ENCODE measurements around the gene PIK3CD.
"Not testable (repeated sequence)": the region's sequence is repeated elsewhere in the genome, so short reads cannot be mapped to it uniquely, and the experiment has no call there.

The PIK3CD gene

GRCh38 chr1:9621032-9621431 lies 30.5 kb upstream of the PIK3CD start:
- DNase-seq (ENCODE audit: low read depth): peak; percentile 23

GRCh38 chr1:9624081-9624480 lies 27.4 kb upstream of the PIK3CD start:
- DNase-seq (ENCODE audit: low read depth): no peak

DNA sequence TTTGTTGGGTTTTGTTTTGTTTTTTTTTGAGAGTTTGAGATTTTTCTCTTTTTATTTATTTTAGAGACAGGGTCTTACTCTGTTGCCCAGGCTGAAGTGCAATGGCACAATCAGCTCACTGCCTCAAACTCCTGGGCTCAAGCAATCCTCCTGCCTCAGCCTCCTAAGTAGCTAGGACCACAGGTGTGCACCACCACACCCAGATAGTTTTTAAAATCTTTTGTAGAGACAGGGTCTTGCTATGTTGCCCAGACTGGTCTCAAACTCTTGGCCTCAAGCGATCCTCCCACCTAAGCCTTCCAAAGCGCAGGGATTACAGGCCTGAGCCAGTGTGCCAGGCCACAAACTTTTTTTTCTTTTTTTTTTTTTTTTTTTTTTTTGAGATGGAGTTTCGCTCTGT lies 26.5 kb upstream of the PIK3CD start:
- DNase-seq (ENCODE audit: low read depth): not testable (repeated sequence)

- no peak for DNase-seq (ENCODE audit: low read depth)
Measured at GRCh38 chr1:9626201-9626608, 25.3 kb upstream of the PIK3CD start.

GRCh38 chr1:9628541-9629444 lies 22.7 kb upstream of the PIK3CD start:
- DNase-seq (ENCODE audit: low read depth): no peak

GRCh38 chr1:9629445-9630201 lies 21.9 kb upstream of the PIK3CD start:
- DNase-seq (ENCODE audit: low read depth): no peak

- no peak for DNase-seq (ENCODE audit: low read depth)
Measured at GRCh38 chr1:9630331-9631111, 21.0 kb upstream of the PIK3CD start.

DNA sequence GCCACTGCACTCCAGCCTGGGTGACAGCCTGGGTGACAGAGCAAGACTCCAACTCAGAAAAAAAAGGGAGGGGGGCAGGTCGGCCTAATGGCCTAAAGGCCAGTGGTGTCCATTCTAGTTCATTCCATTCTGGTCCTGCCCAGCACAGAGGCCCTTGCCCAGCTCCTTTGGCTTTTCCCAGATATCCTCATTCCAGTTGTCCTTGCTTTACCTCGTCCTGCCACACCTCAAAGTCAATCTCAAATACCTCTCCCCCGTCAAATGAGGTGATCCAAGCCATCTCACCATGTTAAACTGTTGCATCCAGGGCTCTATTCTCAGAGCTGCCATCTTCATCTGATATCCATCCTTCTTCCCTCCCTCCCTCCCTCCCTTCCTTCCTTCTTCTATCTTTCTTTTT lies 19.9 kb upstream of the PIK3CD start:
- no peak for DNase-seq (ENCODE audit: low read depth)

DNA sequence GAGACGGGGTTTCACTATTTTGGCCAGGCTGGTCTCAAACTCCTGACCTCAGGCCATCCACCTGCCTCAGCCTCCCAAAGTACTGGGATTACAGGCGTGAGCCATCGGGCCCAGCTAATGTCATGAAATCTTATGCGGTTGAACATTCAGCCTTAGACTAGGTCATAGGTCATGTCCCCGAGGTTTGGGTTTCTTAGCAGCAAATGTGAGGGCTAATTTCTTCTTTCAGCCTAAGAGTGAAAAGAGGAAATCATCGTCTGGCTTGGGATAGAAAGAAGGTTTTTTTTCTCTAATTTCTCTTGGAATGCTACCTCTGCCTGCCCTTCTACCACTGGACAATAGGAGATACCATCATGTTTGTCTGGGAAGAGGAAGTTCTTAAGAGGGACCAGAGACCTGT lies 18.0 kb upstream of the PIK3CD start:
- no peak for DNase-seq (ENCODE audit: low read depth)

- DNase-seq (ENCODE audit: low read depth): no peak
Measured at GRCh38 chr1:9634582-9634981, 16.9 kb upstream of the PIK3CD start.

DNA sequence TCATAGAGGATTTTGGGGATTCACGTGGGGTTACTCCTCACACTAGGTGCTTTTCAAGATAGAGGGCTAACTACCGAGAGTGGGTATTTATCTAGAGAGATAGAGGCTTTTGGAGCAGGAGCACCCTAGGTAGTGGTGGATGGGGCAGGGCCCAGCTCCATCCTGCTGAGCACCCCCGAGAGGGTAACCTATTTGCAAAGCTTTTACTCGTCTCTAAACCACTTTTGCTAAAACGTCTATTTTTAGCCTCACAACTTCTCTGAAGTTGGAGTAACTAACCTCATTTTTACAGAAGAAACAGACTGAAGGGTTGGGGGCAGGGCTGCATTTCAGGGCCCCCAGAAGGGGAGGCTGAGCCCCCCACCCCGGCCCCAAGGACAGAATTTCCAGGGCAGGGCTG lies 12.3 kb upstream of the PIK3CD start:
- no peak for DNase-seq (ENCODE audit: low read depth)

DNA sequence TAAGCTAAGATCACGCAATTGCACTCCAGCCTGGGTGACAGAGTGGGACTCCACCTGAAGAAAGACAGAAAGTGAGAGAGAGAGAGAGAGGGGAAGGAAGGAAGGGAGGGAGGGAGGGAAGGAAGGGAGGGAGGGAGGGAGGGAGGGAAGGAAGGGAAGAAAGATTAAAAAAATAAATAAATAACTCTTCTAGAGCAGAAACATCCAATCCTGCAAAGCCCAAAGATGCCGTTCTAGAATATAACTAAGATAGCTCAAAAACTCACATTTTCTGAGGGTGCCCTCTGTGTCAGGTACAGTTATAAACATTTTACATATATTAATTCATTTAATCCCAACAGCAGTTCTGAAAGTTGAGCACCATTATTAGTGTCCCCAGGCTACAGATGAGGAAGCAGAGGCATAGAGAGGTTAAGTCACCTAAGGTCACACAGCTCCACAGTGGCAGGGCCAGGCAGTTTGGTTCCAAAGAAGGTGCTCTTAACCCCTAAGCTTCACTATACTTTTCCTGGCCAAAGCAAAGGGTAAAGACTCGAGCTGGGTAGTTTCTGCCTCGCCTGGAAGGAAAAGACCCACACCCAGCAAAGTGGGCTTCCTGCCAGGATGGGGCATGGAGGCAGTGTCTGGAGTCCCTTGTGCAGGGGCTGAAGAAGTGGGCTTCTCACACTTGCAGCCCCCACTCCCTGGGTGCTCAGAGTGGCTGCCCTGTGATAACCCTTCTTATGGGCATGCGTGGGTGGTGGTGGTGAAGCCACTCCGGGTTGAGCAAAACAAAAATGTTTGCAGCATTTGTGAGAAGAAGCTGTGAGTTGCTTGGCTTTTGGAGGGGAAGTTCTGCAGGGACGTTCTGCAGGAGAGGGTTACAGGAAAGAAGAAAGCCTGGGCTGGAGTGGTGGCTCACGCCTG lies 7.9 kb upstream of the PIK3CD start:
- DNase-seq (ENCODE audit: low read depth): no peak

DNA sequence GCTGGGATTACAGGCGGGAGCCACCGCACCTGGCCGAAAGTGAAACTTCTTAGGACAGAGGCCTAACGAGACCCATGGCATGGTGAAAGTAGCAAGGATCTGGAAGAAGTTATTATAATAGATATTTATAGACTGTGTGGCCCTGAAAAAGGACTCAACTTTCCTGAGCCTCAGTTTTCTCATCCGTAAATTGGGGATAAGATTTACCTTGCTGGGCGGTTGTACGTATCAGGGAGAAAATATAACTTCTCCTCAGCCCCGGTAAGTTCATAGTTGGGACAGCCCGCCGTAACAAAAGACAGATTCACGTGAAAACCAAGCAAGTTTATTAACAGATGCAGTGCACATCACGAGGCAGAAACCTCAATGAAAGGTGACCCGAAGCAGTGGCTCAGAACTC lies 5.5 kb upstream of the PIK3CD start:
- no peak for DNase-seq (ENCODE audit: low read depth)

- DNase-seq (ENCODE audit: low read depth): no peak
Measured at GRCh38 chr1:9648171-9648570, 3.4 kb upstream of the PIK3CD start.

DNA sequence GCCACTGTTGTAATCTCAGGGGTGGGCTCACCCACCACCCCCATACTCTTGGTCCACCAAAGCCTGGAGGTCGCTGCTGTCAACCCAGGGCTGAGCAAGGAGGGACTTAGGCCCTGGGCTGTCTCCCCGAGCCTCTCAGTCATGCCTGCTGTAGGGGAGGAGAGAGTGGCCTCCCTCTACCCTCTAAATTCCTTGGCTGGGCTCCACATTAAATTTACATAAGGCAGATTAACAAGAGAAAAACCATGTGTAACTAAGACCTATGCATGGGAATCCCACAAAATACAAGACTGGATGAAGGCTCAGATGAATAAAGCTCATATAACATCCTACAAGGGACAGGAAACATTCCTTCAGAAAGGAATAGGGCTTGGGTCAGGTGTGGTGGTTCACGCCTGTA lies 1.8 kb upstream of the PIK3CD start:
- no peak for DNase-seq (ENCODE audit: low read depth)

- no peak for DNase-seq (ENCODE audit: low read depth)
Measured at GRCh38 chr1:9651220-9651564, 339 bp upstream of the PIK3CD start.

- DNase-seq (ENCODE audit: low read depth): peak; percentile 46
Measured at GRCh38 chr1:9652379-9653209, 1.1 kb downstream of the PIK3CD start.

DNA sequence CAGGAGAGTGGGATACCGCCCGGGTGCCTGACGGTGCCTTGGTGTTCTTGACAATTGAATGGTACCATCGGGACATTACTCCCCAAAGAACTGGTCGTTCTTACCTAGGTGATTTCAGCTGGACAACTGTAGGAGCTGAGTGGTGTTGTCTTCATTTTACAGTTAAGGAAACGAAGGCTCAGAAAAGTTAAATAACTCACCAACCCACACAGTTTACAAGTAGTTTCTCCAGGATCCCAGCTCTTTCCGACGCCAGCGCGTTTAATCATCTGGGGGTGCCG lies 1.6 kb downstream of the PIK3CD start:
- no peak for DNase-seq (ENCODE audit: low read depth)

DNA sequence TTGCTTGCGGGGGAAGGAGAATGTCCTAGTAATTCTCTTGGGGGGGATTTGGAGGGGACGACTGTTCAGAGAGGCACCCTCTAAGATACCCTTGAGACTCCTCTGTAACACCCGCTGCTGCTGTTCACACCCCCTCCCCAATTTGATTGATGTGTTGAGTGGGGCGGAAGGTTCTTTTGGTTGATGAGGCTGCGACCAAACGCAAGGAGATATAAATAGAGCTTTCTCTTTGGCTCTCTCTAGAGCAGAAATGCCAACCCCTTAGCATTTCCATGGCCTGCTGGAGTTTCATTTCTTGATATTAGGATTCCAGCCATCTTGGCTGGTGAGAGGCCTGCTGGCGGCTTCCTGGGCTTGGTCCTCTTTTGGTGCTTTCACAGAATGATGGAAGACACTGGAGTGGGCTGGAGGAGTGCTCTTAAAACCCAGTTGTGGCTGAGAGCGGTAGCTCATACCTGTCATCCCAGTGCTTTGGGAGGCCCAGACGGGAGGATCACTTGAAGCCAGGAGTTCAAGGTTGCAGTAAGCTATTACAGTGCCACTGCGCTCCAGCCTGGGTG lies 2.0 kb downstream of the PIK3CD start:
- no peak for DNase-seq (ENCODE audit: low read depth)

DNA sequence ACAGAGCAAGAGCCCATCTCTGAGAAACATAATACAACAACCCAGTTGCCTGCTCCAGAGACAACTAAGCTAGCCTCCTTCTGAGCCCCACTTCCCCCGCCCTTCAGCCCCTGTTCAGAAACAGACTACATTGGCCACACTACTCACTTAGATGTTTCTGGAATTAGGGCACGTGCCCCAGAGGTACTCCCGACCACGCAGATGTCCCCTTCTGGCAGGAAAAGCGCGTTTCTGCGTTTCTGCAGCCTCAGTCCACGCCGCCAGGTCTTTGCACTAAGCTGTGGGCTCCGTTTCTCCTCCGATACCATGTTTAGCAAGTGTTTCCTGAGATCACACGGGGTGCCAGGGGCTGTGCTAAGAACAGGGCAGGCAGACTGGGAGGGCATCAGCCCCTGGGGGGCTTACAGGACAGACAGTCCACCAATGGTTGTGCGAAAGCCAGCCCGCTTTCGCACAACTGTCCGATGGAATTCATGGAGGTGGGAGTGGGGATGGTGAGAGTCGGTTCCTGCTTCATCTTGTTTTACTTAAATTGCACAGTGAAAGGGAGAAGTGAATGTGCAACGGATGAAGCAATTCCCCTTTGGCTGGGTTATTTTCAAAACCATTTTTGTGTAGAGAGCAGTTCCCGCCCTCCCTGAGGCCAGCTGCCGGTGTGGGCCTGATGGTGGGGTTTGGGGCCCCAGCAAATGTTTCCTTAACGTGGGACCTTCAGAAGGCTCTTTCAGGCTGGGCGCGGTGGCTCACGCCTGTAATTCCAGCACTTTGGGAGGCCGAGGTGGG lies 2.7 kb downstream of the PIK3CD start:
- DNase-seq (ENCODE audit: low read depth): no peak
